Astrocyte (in vitro differentiated cells and primary cell): ENCODE results near the gene PFDN4. TPM values are rescaled to one million over a fixed set of nuclear protein-coding genes. Genes with fewer than 3 reads are reported as not detected.

ENCODE experiments used
- DNase-seq: peaks from one replicate; pipeline ENCODE4 v3.0.0-alpha.2; 2010; ENCODE audit warnings: low read depth
- FAIRE-seq: peaks from 2 replicates; lab custom pipeline; 2011; peaks lifted over from hg19 to GRCh38; lab: Jason Lieb, UNC
- H2AFZ ChIP-seq: 2 replicates; pipeline ENCODE4 v1.6.0; 2012; ENCODE audit warnings: low read depth, low read length, inconsistent platforms
- H3K27ac ChIP-seq: 2 replicates; pipeline ENCODE4 v1.5.1; 2011; ENCODE audit warnings: low read depth, low read length, inconsistent platforms
- H3K27me3 ChIP-seq: 2 replicates; pipeline ENCODE4 v1.6.0; 2011; ENCODE audit warnings: low read length, inconsistent platforms; ENCODE audit not compliant: insufficient read depth
- H3K36me3 ChIP-seq: 2 replicates; pipeline ENCODE4 v1.5.1; 2011; ENCODE audit warnings: low read length, inconsistent platforms; ENCODE audit not compliant: insufficient read depth
- H3K4me1 ChIP-seq: 2 replicates; pipeline ENCODE4 v1.5.1; 2011; ENCODE audit warnings: low read length, inconsistent platforms; ENCODE audit not compliant: insufficient read depth
- H3K4me2 ChIP-seq: 2 replicates; pipeline ENCODE4 v1.6.0; 2012; ENCODE audit warnings: low read length, inconsistent platforms
- H3K4me3 ChIP-seq: 2 replicates; pipeline ENCODE4 v1.5.1; 2011; ENCODE audit warnings: low read depth, mild to moderate bottlenecking, low read length, inconsistent platforms; ENCODE audit not compliant: insufficient read depth
- H3K79me2 ChIP-seq: 2 replicates; pipeline ENCODE4 v1.6.0; 2012; ENCODE audit warnings: mild to moderate bottlenecking, low read length, inconsistent platforms; ENCODE audit not compliant: insufficient read depth
- H3K9ac ChIP-seq: 2 replicates; pipeline ENCODE4 v1.6.0; 2012; ENCODE audit warnings: mild to moderate bottlenecking, low read length, inconsistent platforms
- H3K9me3 ChIP-seq: 2 replicates; pipeline ENCODE4 v1.5.1; 2012; ENCODE audit warnings: low read depth, mild to moderate bottlenecking, low read length, inconsistent platforms; ENCODE audit not compliant: insufficient read depth
- H4K20me1 ChIP-seq: 2 replicates; pipeline ENCODE4 v1.6.0; 2012; ENCODE audit warnings: low read length, inconsistent platforms; ENCODE audit not compliant: insufficient read depth
- H3K27ac Mint-ChIP-seq: one replicate; pipeline ENCODE4 v1.8.0; 2021; ENCODE audit warnings: mild to moderate bottlenecking, mixed read lengths; ENCODE audit not compliant: unreplicated experiment
- H3K27me3 Mint-ChIP-seq: one replicate; pipeline ENCODE4 v1.8.0; 2021; ENCODE audit warnings: low read depth, mixed read lengths; ENCODE audit not compliant: unreplicated experiment
- H3K36me3 Mint-ChIP-seq: one replicate; pipeline ENCODE4 v1.8.0; 2021; ENCODE audit warnings: low read depth, mixed read lengths; ENCODE audit not compliant: unreplicated experiment
- H3K4me1 Mint-ChIP-seq: one replicate; pipeline ENCODE4 v1.8.0; 2021; ENCODE audit warnings: low read depth, mixed read lengths; ENCODE audit not compliant: unreplicated experiment
- H3K4me3 Mint-ChIP-seq: one replicate; pipeline ENCODE4 v1.8.0; 2021; ENCODE audit warnings: mild to moderate bottlenecking, moderate library complexity, mixed read lengths; ENCODE audit not compliant: unreplicated experiment
- H3K9me3 Mint-ChIP-seq: one replicate; pipeline ENCODE4 v1.8.0; 2021; ENCODE audit warnings: mild to moderate bottlenecking, mixed read lengths; ENCODE audit not compliant: unreplicated experiment
- EZH2 ChIP-seq: IDR thresholded peaks from 2 replicates; pipeline ENCODE4 v1.6.1; 2012; ENCODE audit warnings: mild to moderate bottlenecking, low read length, inconsistent platforms; ENCODE audit not compliant: insufficient read depth
- total RNA-seq: library from RNA; stranded (reverse); gene quantifications from 2 replicates; pipeline ENCODE4 v1.2.1, GENCODE V29; 2021
- TF ChIP-seq, protein P1 (sequence below): IDR thresholded peaks from 2 replicates; pipeline ENCODE4 v1.5.1; 2011; ENCODE audit warnings: low read depth, mild to moderate bottlenecking, inconsistent platforms, low read length, moderate library complexity; ENCODE audit not compliant: insufficient read depth

PFDN4 gene
- total RNA-seq, 1 donor from 2014 or later: 35.2 TPM

DNA sequence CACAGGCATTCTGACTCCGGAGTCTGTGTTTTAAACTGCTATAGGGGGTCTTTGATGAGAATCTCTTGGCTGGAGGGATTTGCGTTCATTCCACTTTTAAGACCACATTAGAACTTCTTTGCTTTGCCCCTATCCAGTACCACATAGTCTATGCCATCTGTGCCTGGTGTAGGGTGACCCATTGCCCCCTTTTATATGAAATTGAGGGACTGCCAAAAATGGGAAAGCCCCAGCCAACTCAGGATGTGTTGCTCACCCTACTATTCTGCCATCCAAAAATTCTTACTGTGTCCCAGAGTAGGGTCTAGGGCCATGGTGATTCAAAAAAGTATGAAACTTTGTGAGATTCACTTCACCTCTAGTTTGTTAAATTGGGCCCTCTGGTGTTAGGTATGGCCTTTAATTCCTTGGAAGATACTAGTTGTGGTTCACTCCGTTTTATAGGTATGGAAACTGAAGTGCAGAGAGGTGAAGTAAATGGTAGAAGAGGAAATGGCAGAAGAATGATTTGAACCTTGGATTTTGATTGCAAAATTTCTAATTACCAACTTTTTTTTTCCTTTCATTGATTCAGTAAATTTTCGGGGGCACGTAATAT, 1.4 kb downstream of the PFDN4 start:
- no peak for FAIRE-seq
- H3K4me3 Mint-ChIP-seq: peak overlapping the region; percentile 95

DNA sequence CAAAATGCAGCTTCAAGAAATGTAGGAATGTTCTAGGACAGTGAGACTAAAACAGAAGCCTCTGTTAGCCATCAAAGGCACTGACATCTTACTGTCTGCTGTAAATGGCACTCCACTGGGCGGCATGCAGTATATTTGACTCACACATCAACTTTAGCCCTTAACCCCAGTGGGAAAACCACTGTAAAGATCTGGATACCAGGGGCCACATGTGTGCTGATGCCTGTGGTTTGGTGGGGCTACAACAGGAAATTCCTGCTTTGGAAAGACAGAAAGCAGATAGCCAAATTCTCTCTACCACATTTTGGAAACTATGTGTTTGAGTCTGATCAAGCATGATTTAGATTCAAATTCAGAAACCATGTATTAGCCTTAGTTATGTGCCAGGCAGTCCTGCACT, 4.3 kb downstream of the PFDN4 start:
- no peak overlapping the region for H3K27ac Mint-ChIP-seq
- Histone ChIP-seq H3K36me3 (peaks cover 7% of the 10 kb centered on the region), H3K4me1 (peaks cover 22% of the 10 kb centered on the region), H3K9me3 (no peaks in the 10 kb centered on the region), H3K9ac (no peak overlapping the region), H4K20me1 (peaks cover 69% of the 10 kb centered on the region), H3K4me3 (no peak overlapping the region), H3K4me2 (peak overlapping the region; percentile 66), H3K79me2 (peaks cover 71% of the 10 kb centered on the region), H3K27me3 (no peaks in the 10 kb centered on the region), H3K27ac (no peak overlapping the region), H2AFZ (no peak overlapping the region)
- peaks cover 12% of the 10 kb centered on the region for H3K4me1 Mint-ChIP-seq
- FAIRE-seq (no peak), DNase-seq (peak; percentile 83)
- no peaks in the 10 kb centered on the region for H3K9me3 Mint-ChIP-seq
- H3K36me3 Mint-ChIP-seq: no peaks in the 10 kb centered on the region
- TF ChIP-seq EZH2: no peak
- TF ChIP-seq, protein P1, sequence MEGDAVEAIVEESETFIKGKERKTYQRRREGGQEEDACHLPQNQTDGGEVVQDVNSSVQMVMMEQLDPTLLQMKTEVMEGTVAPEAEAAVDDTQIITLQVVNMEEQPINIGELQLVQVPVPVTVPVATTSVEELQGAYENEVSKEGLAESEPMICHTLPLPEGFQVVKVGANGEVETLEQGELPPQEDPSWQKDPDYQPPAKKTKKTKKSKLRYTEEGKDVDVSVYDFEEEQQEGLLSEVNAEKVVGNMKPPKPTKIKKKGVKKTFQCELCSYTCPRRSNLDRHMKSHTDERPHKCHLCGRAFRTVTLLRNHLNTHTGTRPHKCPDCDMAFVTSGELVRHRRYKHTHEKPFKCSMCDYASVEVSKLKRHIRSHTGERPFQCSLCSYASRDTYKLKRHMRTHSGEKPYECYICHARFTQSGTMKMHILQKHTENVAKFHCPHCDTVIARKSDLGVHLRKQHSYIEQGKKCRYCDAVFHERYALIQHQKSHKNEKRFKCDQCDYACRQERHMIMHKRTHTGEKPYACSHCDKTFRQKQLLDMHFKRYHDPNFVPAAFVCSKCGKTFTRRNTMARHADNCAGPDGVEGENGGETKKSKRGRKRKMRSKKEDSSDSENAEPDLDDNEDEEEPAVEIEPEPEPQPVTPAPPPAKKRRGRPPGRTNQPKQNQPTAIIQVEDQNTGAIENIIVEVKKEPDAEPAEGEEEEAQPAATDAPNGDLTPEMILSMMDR: no peak
- H3K27me3 Mint-ChIP-seq: no peaks in the 10 kb centered on the region
- no peak overlapping the region for H3K4me3 Mint-ChIP-seq

More for the DNA sequence above, 1.4 kb downstream of the PFDN4 start:
- H3K27me3 ChIP-seq: no peaks in the 10 kb centered on the region
- peak overlapping the region; percentile 95 for H3K4me2 ChIP-seq
- no peak overlapping the region for H2AFZ ChIP-seq
- Mint-ChIP-seq H3K4me1 (peaks cover 12% of the 10 kb centered on the region), H3K9me3 (no peaks in the 10 kb centered on the region), H3K36me3 (no peaks in the 10 kb centered on the region), H3K27me3 (no peaks in the 10 kb centered on the region), H3K27ac (no peak overlapping the region)
- no peaks in the 10 kb centered on the region for H3K36me3 ChIP-seq
- peak overlapping the region; percentile 81 for H3K4me3 ChIP-seq
- H3K4me1 ChIP-seq: peaks cover 22% of the 10 kb centered on the region
- H4K20me1 ChIP-seq: peaks cover 50% of the 10 kb centered on the region
- no peak for DNase-seq
- H3K9ac ChIP-seq: peak overlapping the region; percentile 98
- TF ChIP-seq, protein P1: no peak
- TF ChIP-seq EZH2: no peak
- H3K27ac ChIP-seq: peak overlapping the region; percentile 100
- peaks cover 60% of the 10 kb centered on the region for H3K79me2 ChIP-seq
- no peaks in the 10 kb centered on the region for H3K9me3 ChIP-seq

DNA sequence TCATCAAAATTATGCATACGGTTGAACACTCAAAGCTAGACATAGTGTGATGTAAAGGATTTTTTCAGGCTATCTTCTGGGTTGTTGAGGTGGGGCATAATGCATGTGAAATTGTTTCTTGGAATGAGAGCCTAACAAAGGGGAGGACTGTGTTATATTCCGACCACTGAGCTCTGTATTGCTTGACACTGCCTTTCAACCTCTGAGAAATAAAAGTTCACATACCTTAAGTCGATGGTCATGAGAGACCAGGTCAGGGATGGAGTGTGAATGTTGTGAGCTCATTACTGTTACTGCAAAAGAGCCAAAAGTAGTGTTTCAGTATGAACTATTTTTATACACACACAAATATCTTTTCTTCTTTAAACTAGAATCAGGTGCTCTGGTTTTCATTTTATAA, 5.0 kb downstream of the PFDN4 start:
- H3K27ac Mint-ChIP-seq: no peak overlapping the region
- DNase-seq: no peak
- Histone ChIP-seq H2AFZ (no peak overlapping the region), H3K4me1 (peaks cover 22% of the 10 kb centered on the region), H3K36me3 (peaks cover 7% of the 10 kb centered on the region), H3K9me3 (no peaks in the 10 kb centered on the region), H3K4me3 (no peak overlapping the region), H3K79me2 (peaks cover 74% of the 10 kb centered on the region), H3K27me3 (no peaks in the 10 kb centered on the region), H3K27ac (no peak overlapping the region), H3K9ac (no peak overlapping the region), H4K20me1 (peaks cover 69% of the 10 kb centered on the region), H3K4me2 (peak overlapping the region; percentile 66)
- H3K4me1 Mint-ChIP-seq: peaks cover 12% of the 10 kb centered on the region
- H3K4me3 Mint-ChIP-seq: no peak overlapping the region
- no peak for FAIRE-seq
- TF ChIP-seq, protein P1: no peak
- no peak for TF ChIP-seq EZH2
- no peaks in the 10 kb centered on the region for H3K36me3 Mint-ChIP-seq
- no peaks in the 10 kb centered on the region for H3K9me3 Mint-ChIP-seq
- H3K27me3 Mint-ChIP-seq: no peaks in the 10 kb centered on the region
